HepG2 (cell line): Measurements from ENCODE around the gene MAML1. TPM values are rescaled to one million over a fixed set of nuclear protein-coding genes. Genes with fewer than 3 reads are reported as not detected.

ENCODE experiments used
- IKZF4 ChIP-seq: sonication (generic); formaldehyde crosslinking; IDR thresholded peaks from 2 replicates; pipeline ENCODE4 v1.5.1; 2020; ENCODE audit warnings: borderline replicate concordance, mild to moderate bottlenecking, low read depth, missing genetic modification reagents; ENCODE audit errors: not compliant biosample characterization
- KDM4B ChIP-seq: sonication (generic); formaldehyde crosslinking; IDR thresholded peaks from 2 replicates; pipeline ENCODE4 v1.4.0; 2020; ENCODE audit warnings: missing genetic modification reagents
- LCORL ChIP-seq, 2 experiments: fragments of 450-650 bp in 1 of 2; sonication (generic) in 1 of 2; formaldehyde crosslinking in 1 of 2; IDR thresholded peaks; 2 replicates each; pipeline versions ENCODE4 v1.5.0 to v1.6.1; 2017 to 2020; ENCODE audit warnings: antibody characterized with exemption in 1 of 2, missing genetic modification reagents in 1 of 2
- RFX5 ChIP-seq: IDR thresholded peaks from 2 replicates; pipeline ENCODE4 v1.6.1; 2011; ENCODE audit warnings: low read depth, low read length, improper control_type of control experiment
- TCF7 ChIP-seq: sonication (generic); IDR thresholded peaks from 2 replicates; pipeline ENCODE4 v1.6.1; 2016; ENCODE audit warnings: antibody characterized with exemption, low read depth
- ZFP36 ChIP-seq: fragments of 150-350 bp; IDR thresholded peaks from 2 replicates; pipeline ENCODE4 v1.6.1; 2018; ENCODE audit warnings: borderline replicate concordance, low read length, low read depth; ENCODE audit not compliant: partially characterized antibody
- ZFP37 ChIP-seq: sonication (generic); formaldehyde crosslinking; IDR thresholded peaks from 2 replicates; pipeline ENCODE4 v1.4.0; 2020; ENCODE audit warnings: missing genetic modification reagents, borderline replicate concordance
- ZNF136 ChIP-seq: sonication (generic); formaldehyde crosslinking; IDR thresholded peaks from 2 replicates; pipeline ENCODE4 v1.8.1; 2022; ENCODE audit warnings: low read depth, mild to moderate bottlenecking, moderate library complexity, missing genetic modification reagents
- ZNF432 ChIP-seq: sonication (generic); formaldehyde crosslinking; IDR thresholded peaks from 2 replicates; pipeline ENCODE4 v1.5.0; 2020; ENCODE audit warnings: missing genetic modification reagents, mild to moderate bottlenecking, borderline replicate concordance
- ZNF772 ChIP-seq: sonication (generic); formaldehyde crosslinking; IDR thresholded peaks from 2 replicates; pipeline ENCODE4 v1.5.0; 2020; ENCODE audit warnings: mild to moderate bottlenecking, missing genetic modification reagents
- ZSCAN30 ChIP-seq: sonication (generic); formaldehyde crosslinking; IDR thresholded peaks from 2 replicates; pipeline ENCODE4 v1.5.0; 2020; ENCODE audit warnings: mild to moderate bottlenecking, missing genetic modification reagents
- polyA plus RNA-seq, 8 experiments: library from polyadenylated mRNA; depleted of rRNA in 3 of 8; stranded (reverse) in 7 of 8; unstranded in 1 of 8; fragments of >200 nt; fragmentation: Illumina TruSeq in 4 of 8; extraction: Trizol in 4 of 8; gene quantifications; 2 replicates each; pipeline versions ENCODE4 v1.2.1 to v1.2.3, GENCODE V29; 2011 to 2016; ENCODE audit warnings: low read depth in 4 of 8, missing spikeins in 1 of 8, mixed read lengths in 1 of 8; ENCODE audit not compliant: insufficient read depth in 1 of 8
- total RNA-seq, 5 experiments: library from RNA; depleted of rRNA; stranded (reverse); fragments of >200 nt; fragmentation: Illumina TruSeq; extraction: Trizol; gene quantifications; 2 replicates each; pipeline ENCODE4 v1.2.3, GENCODE V29; 2016; ENCODE audit warnings: low read depth in 1 of 5
- TF ChIP-seq, protein P1 (sequence below): sonication (generic); formaldehyde crosslinking; IDR thresholded peaks from 2 replicates; pipeline ENCODE4 v1.8.0; 2022; ENCODE audit warnings: mild to moderate bottlenecking, missing genetic modification reagents; ENCODE audit not compliant: insufficient replicate concordance
- TF ChIP-seq, protein P2 (sequence below): sonication (generic); formaldehyde crosslinking; IDR thresholded peaks from 2 replicates; pipeline ENCODE4 v1.8.1; 2022; ENCODE audit warnings: low read depth, mild to moderate bottlenecking, missing genetic modification reagents
- TF ChIP-seq, protein P3 (sequence below): sonication (generic); formaldehyde crosslinking; IDR thresholded peaks from 2 replicates; pipeline ENCODE4 v1.5.1; 2020; ENCODE audit warnings: mild to moderate bottlenecking, missing genetic modification reagents, borderline replicate concordance
- TF ChIP-seq, protein P4 (sequence below): sonication (generic); formaldehyde crosslinking; IDR thresholded peaks from 2 replicates; pipeline ENCODE4 v1.4.0; 2020; ENCODE audit warnings: missing genetic modification reagents; ENCODE audit errors: not compliant biosample characterization
- TF ChIP-seq, protein P5 (sequence below): sonication (generic); formaldehyde crosslinking; IDR thresholded peaks from 2 replicates; pipeline ENCODE4 v1.5.1; 2020; ENCODE audit warnings: missing genetic modification reagents, mild to moderate bottlenecking, borderline replicate concordance
- TF ChIP-seq, protein P6 (sequence below), 2 experiments: fragments of 450-650 bp in 1 of 2; sonication (generic) in 1 of 2; formaldehyde crosslinking; IDR thresholded peaks; 2 replicates each; pipeline versions ENCODE4 v1.5.0 to v1.8.0; 2020 to 2022; ENCODE audit warnings: mild to moderate bottlenecking in 1 of 2, missing genetic modification reagents in 1 of 2

Gene MAML1
- total and polyA plus RNA-seq, 2 of the 13 experiments (the other 11 are each of a cell fraction or from before 2014, with no cell fraction given): 10.0 to 10.8 TPM

DNA sequence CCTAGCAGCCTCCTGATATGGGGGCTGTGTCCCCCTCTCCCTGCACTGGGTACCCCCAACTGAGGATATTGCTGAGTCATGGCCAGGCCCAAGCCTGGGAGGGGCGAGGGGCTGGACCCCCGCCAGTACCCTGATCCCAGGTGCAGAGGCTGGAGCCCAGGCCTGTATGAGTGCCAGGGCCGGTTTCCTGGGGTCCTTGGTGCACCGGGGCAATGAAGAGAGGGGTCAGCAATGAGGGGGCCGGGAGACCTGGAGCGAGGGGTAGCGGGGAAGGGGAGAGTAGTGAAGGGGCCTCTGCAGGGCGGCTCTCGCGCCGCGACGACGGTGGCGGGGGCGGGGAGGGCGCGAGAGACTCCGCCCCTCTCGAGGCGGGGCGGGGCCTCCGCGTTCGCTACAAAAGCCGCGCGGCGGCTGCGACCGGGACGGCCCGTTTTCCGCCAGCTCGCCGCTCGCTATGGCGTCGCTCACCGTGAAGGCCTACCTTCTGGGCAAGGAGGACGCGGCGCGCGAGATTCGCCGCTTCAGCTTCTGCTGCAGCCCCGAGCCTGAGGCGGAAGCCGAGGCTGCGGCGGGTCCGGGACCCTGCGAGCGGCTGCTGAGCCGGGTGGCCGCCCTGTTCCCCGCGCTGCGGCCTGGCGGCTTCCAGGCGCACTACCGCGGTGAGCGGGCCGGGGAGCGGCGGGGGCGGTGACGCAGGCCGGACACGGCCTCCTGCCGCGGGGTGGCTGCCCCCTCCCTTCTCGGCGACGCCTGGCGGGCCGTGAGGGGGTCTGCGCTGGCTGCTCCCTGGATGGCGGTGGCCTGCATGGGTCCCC, 88.1 kb downstream of the MAML1 start, which contains the start of gene SQSTM1 (continued):
- TF ChIP-seq, protein P1, sequence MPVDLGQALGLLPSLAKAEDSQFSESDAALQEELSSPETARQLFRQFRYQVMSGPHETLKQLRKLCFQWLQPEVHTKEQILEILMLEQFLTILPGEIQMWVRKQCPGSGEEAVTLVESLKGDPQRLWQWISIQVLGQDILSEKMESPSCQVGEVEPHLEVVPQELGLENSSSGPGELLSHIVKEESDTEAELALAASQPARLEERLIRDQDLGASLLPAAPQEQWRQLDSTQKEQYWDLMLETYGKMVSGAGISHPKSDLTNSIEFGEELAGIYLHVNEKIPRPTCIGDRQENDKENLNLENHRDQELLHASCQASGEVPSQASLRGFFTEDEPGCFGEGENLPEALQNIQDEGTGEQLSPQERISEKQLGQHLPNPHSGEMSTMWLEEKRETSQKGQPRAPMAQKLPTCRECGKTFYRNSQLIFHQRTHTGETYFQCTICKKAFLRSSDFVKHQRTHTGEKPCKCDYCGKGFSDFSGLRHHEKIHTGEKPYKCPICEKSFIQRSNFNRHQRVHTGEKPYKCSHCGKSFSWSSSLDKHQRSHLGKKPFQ (CRISPR knock-in tag): peak; percentile 18
- TF ChIP-seq TCF7: no peak
- TF ChIP-seq ZFP37 (CRISPR knock-in tag): peak; percentile 38; the same call in 1 of the 2 replicates
- TF ChIP-seq, protein P2, sequence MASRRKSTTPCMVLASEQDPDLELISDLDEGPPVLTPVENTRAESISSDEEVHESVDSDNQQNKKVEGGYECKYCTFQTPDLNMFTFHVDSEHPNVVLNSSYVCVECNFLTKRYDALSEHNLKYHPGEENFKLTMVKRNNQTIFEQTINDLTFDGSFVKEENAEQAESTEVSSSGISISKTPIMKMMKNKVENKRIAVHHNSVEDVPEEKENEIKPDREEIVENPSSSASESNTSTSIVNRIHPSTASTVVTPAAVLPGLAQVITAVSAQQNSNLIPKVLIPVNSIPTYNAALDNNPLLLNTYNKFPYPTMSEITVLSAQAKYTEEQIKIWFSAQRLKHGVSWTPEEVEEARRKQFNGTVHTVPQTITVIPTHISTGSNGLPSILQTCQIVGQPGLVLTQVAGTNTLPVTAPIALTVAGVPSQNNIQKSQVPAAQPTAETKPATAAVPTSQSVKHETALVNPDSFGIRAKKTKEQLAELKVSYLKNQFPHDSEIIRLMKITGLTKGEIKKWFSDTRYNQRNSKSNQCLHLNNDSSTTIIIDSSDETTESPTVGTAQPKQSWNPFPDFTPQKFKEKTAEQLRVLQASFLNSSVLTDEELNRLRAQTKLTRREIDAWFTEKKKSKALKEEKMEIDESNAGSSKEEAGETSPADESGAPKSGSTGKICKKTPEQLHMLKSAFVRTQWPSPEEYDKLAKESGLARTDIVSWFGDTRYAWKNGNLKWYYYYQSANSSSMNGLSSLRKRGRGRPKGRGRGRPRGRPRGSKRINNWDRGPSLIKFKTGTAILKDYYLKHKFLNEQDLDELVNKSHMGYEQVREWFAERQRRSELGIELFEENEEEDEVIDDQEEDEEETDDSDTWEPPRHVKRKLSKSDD: no peak
- peak; percentile 65 for TF ChIP-seq IKZF4 (CRISPR knock-in tag)
- TF ChIP-seq ZNF136: no peak
- peak; percentile 60; the same call in 1 of the 2 replicates for TF ChIP-seq KDM4B (CRISPR knock-in tag)
- TF ChIP-seq ZNF432 (CRISPR knock-in tag): no peak
- TF ChIP-seq RFX5: no peak
- TF ChIP-seq LCORL (IDR thresholded peaks at IDR 0.05): no peak
- TF ChIP-seq LCORL (CRISPR knock-in tag; IDR thresholded peaks at IDR 0.05): 0 out of 2 replicates have a peak, but pooled peaks have one; percentile 11
- TF ChIP-seq, protein P3, sequence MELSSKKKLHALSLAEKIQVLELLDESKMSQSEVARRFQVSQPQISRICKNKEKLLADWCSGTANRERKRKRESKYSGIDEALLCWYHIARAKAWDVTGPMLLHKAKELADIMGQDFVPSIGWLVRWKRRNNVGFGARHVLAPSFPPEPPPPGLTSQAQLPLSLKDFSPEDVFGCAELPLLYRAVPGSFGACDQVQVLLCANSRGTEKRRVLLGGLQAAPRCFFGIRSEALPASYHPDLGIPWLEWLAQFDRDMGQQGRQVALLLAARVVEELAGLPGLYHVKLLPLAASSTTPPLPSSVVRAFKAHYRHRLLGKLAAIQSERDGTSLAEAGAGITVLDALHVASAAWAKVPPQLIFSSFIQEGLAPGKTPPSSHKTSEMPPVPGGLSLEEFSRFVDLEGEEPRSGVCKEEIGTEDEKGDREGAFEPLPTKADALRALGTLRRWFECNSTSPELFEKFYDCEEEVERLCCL (CRISPR knock-in tag): no peak; the same call in 1 of the 2 replicates
- TF ChIP-seq ZSCAN30 (CRISPR knock-in tag): no peak; the same call in 1 of the 2 replicates
- no peak for TF ChIP-seq ZFP36
- TF ChIP-seq, protein P4, sequence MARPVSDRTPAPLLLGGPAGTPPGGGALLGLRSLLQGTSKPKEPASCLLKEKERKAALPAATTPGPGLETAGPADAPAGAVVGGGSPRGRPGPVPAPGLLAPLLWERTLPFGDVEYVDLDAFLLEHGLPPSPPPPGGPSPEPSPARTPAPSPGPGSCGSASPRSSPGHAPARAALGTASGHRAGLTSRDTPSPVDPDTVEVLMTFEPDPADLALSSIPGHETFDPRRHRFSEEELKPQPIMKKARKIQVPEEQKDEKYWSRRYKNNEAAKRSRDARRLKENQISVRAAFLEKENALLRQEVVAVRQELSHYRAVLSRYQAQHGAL: no peak
- TF ChIP-seq ZNF772 (CRISPR knock-in tag): no peak; the same call in 1 of the 2 replicates
- TF ChIP-seq, protein P5, sequence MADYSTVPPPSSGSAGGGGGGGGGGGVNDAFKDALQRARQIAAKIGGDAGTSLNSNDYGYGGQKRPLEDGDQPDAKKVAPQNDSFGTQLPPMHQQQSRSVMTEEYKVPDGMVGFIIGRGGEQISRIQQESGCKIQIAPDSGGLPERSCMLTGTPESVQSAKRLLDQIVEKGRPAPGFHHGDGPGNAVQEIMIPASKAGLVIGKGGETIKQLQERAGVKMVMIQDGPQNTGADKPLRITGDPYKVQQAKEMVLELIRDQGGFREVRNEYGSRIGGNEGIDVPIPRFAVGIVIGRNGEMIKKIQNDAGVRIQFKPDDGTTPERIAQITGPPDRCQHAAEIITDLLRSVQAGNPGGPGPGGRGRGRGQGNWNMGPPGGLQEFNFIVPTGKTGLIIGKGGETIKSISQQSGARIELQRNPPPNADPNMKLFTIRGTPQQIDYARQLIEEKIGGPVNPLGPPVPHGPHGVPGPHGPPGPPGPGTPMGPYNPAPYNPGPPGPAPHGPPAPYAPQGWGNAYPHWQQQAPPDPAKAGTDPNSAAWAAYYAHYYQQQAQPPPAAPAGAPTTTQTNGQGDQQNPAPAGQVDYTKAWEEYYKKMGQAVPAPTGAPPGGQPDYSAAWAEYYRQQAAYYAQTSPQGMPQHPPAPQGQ (CRISPR knock-in tag): no peak
- TF ChIP-seq, protein P6, sequence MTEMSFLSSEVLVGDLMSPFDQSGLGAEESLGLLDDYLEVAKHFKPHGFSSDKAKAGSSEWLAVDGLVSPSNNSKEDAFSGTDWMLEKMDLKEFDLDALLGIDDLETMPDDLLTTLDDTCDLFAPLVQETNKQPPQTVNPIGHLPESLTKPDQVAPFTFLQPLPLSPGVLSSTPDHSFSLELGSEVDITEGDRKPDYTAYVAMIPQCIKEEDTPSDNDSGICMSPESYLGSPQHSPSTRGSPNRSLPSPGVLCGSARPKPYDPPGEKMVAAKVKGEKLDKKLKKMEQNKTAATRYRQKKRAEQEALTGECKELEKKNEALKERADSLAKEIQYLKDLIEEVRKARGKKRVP (CRISPR knock-in tag; IDR thresholded peaks at IDR 0.05): 0 out of 4 replicates have a peak, but pooled peaks of 1 of the 2 experiments have one; percentile 62
